ENCODE measurements around the gene GRIK3. TPM values are rescaled to one million over a fixed set of nuclear protein-coding genes. Genes with fewer than 3 reads are reported as not detected.

Gene GRIK3
- total RNA-seq, 1 donor from 2014 or later = not detected

- no peak for DNase-seq (ENCODE audit: extremely low spot score, unreplicated experiment)
- Mint-ChIP-seq H3K27ac (ENCODE audit: unreplicated experiment) (no peak overlapping the region), H3K4me3 (ENCODE audit: unreplicated experiment) (no peak overlapping the region), H3K9me3 (ENCODE audit: unreplicated experiment) (no peaks in the 10 kb centered on the region), H3K27me3 (ENCODE audit: unreplicated experiment) (no peaks in the 10 kb centered on the region), H3K4me1 (ENCODE audit: unreplicated experiment) (no peaks in the 10 kb centered on the region), H3K36me3 (ENCODE audit: unreplicated experiment) (no peaks in the 10 kb centered on the region)
- no peak for TF ChIP-seq CTCF (IDR thresholded peaks at IDR 0.05)
Observed at GRCh38 chr1:37069406-37069805, 35.1 kb upstream of the GRIK3 start.

- no peaks in the 10 kb centered on the region for H3K4me1 Mint-ChIP-seq (ENCODE audit: unreplicated experiment)
- H3K27ac Mint-ChIP-seq (ENCODE audit: unreplicated experiment) = no peak overlapping the region
- no peak for TF ChIP-seq CTCF (IDR thresholded peaks at IDR 0.05)
- DNase-seq (ENCODE audit: extremely low spot score, unreplicated experiment) = no peak
- H3K9me3 Mint-ChIP-seq (ENCODE audit: unreplicated experiment) = no peaks in the 10 kb centered on the region
- no peaks in the 10 kb centered on the region for H3K36me3 Mint-ChIP-seq (ENCODE audit: unreplicated experiment)
- H3K4me3 Mint-ChIP-seq (ENCODE audit: unreplicated experiment) = no peak overlapping the region
- H3K27me3 Mint-ChIP-seq (ENCODE audit: unreplicated experiment) = no peaks in the 10 kb centered on the region
Observed at GRCh38 chr1:37068897-37069296, 34.6 kb upstream of the GRIK3 start.

- Mint-ChIP-seq H3K27ac (ENCODE audit: unreplicated experiment) (no peak overlapping the region), H3K9me3 (ENCODE audit: unreplicated experiment) (no peaks in the 10 kb centered on the region), H3K4me3 (ENCODE audit: unreplicated experiment) (no peak overlapping the region), H3K27me3 (ENCODE audit: unreplicated experiment) (no peaks in the 10 kb centered on the region), H3K4me1 (ENCODE audit: unreplicated experiment) (no peaks in the 10 kb centered on the region), H3K36me3 (ENCODE audit: unreplicated experiment) (no peaks in the 10 kb centered on the region)
- TF ChIP-seq CTCF (IDR thresholded peaks at IDR 0.05) = no peak
- DNase-seq (ENCODE audit: extremely low spot score, unreplicated experiment) = no peak
Observed at GRCh38 chr1:37068260-37068659, 33.9 kb upstream of the GRIK3 start.

- no peak for DNase-seq (ENCODE audit: extremely low spot score, unreplicated experiment)
- Mint-ChIP-seq H3K27me3 (ENCODE audit: unreplicated experiment) (no peaks in the 10 kb centered on the region), H3K36me3 (ENCODE audit: unreplicated experiment) (no peaks in the 10 kb centered on the region), H3K4me3 (ENCODE audit: unreplicated experiment) (no peak overlapping the region), H3K27ac (ENCODE audit: unreplicated experiment) (no peak overlapping the region), H3K4me1 (ENCODE audit: unreplicated experiment) (no peaks in the 10 kb centered on the region), H3K9me3 (ENCODE audit: unreplicated experiment) (no peaks in the 10 kb centered on the region)
- no peak for TF ChIP-seq CTCF (IDR thresholded peaks at IDR 0.05)
Observed at GRCh38 chr1:37064039-37064438, 29.7 kb upstream of the GRIK3 start.

- TF ChIP-seq CTCF (IDR thresholded peaks at IDR 0.05) = no peak
- no peak for DNase-seq (ENCODE audit: extremely low spot score, unreplicated experiment)
- no peaks in the 10 kb centered on the region for H3K9me3 Mint-ChIP-seq (ENCODE audit: unreplicated experiment)
- no peaks in the 10 kb centered on the region for H3K27me3 Mint-ChIP-seq (ENCODE audit: unreplicated experiment)
- no peak overlapping the region for H3K4me3 Mint-ChIP-seq (ENCODE audit: unreplicated experiment)
- no peak overlapping the region for H3K27ac Mint-ChIP-seq (ENCODE audit: unreplicated experiment)
- H3K36me3 Mint-ChIP-seq (ENCODE audit: unreplicated experiment) = no peaks in the 10 kb centered on the region
- no peaks in the 10 kb centered on the region for H3K4me1 Mint-ChIP-seq (ENCODE audit: unreplicated experiment)
Observed at GRCh38 chr1:37059346-37059745, 25.0 kb upstream of the GRIK3 start.
